GM23338 (cell line): ENCODE results near the gene GRIA1. TPM values are rescaled to one million over a fixed set of nuclear protein-coding genes. Genes with fewer than 3 reads are reported as not detected.

Source experiments
- ATAC-seq: fragments of 200-7000 bp; cut with Tn5 transposase; 3 replicates; pipeline ENCODE4 v1.9.1; 2020
- DNase-seq: peaks from one replicate; pipeline ENCODE4 v3.0.0-alpha.2; 2015; ENCODE audit warnings: low spot score
- H2AFZ ChIP-seq: fragments of 200-600 bp; sonication (generic); 2 replicates; pipeline ENCODE4 v1.8.0; 2016; ENCODE audit warnings: antibody characterized with exemption, mild to moderate bottlenecking, moderate library complexity
- H3F3A ChIP-seq: fragments of 200-600 bp; sonication (generic); replicated peaks from 2 replicates; pipeline ENCODE4 v1.8.0; 2017; ENCODE audit warnings: antibody characterized with exemption, mixed run types, low read depth
- H3K27ac ChIP-seq: fragments of 200-600 bp; sonication (generic); 2 replicates; pipeline ENCODE4 v1.6.1; 2016; ENCODE audit warnings: low read depth
- H3K27me3 ChIP-seq: fragments of 200-600 bp; sonication (generic); 2 replicates; pipeline ENCODE4 v1.8.0; 2016; ENCODE audit warnings: mild to moderate bottlenecking, mixed run types, moderate library complexity; ENCODE audit not compliant: insufficient read depth
- H3K36me3 ChIP-seq: fragments of 200-600 bp; sonication (generic); 2 replicates; pipeline ENCODE4 v1.8.0; 2016; ENCODE audit warnings: mild to moderate bottlenecking; ENCODE audit not compliant: insufficient read depth
- H3K4me1 ChIP-seq: fragments of 200-600 bp; sonication (generic); 2 replicates; pipeline ENCODE4 v1.8.0; 2016; ENCODE audit warnings: mild to moderate bottlenecking, moderate library complexity; ENCODE audit not compliant: insufficient read depth
- H3K4me2 ChIP-seq: fragments of 200-600 bp; sonication (generic); 2 replicates; pipeline ENCODE4 v1.7.1; 2017; ENCODE audit warnings: mixed run types
- H3K4me3 ChIP-seq: fragments of 200-600 bp; sonication (generic); 2 replicates; pipeline ENCODE4 v1.6.1; 2016; ENCODE audit warnings: mixed run types
- H3K79me2 ChIP-seq: fragments of 200-600 bp; sonication (generic); replicated peaks from 2 replicates; pipeline ENCODE4 v1.8.0; 2017; ENCODE audit warnings: mild to moderate bottlenecking; ENCODE audit not compliant: insufficient read depth
- H3K9me2 ChIP-seq: fragments of 200-600 bp; sonication (generic); 2 replicates; pipeline ENCODE4 v1.8.0; 2017; ENCODE audit not compliant: insufficient read depth
- H4K20me1 ChIP-seq: fragments of 200-600 bp; sonication (generic); replicated peaks from 2 replicates; pipeline ENCODE4 v1.8.0; 2017; ENCODE audit warnings: mild to moderate bottlenecking; ENCODE audit not compliant: insufficient read depth
- H3K27ac Mint-ChIP-seq: 2 replicates; pipeline ENCODE4 v1.8.0; 2020; ENCODE audit warnings: inconsistent platforms, mild to moderate bottlenecking, moderate library complexity, mixed read lengths
- H3K27me3 Mint-ChIP-seq: 3 replicates; pipeline ENCODE4 v1.8.0; 2022; ENCODE audit warnings: low read depth, mild to moderate bottlenecking, moderate library complexity, mixed read lengths, inconsistent platforms; ENCODE audit not compliant: insufficient read depth, poor library complexity
- H3K36me3 Mint-ChIP-seq: 3 replicates; pipeline ENCODE4 v1.8.0; 2021; ENCODE audit warnings: low read depth, mild to moderate bottlenecking, inconsistent platforms, moderate library complexity, mixed read lengths
- H3K4me1 Mint-ChIP-seq: 3 replicates; pipeline ENCODE4 v1.8.0; 2020; ENCODE audit warnings: mild to moderate bottlenecking, inconsistent platforms, mixed read lengths
- H3K4me3 Mint-ChIP-seq: 3 replicates; pipeline ENCODE4 v1.8.0; 2021; ENCODE audit warnings: moderate library complexity, mild to moderate bottlenecking, inconsistent platforms, mixed read lengths
- H3K9me3 Mint-ChIP-seq: 3 replicates; pipeline ENCODE4 v1.8.0; 2020; ENCODE audit warnings: moderate library complexity, mild to moderate bottlenecking, inconsistent platforms, mixed read lengths
- CREB1 ChIP-seq: fragments of 250-450 bp; sonication (Bioruptor Pico); IDR thresholded peaks from 2 replicates; pipeline ENCODE4 v1.5.0; 2020; ENCODE audit warnings: low read depth, mild to moderate bottlenecking, moderate library complexity
- CTCF ChIP-seq, 2 experiments: fragments of 200-600 bp in 1 of 2; sonication (generic) in 1 of 2; conservative IDR thresholded peaks; 2 replicates each; pipeline versions ENCODE4 v1.5.1 to v1.6.1; 2016 to 2017; ENCODE audit warnings: antibody characterized with exemption in 2 of 2, low read depth in 2 of 2, mild to moderate bottlenecking in 2 of 2, moderate library complexity in 1 of 2
- EZH2 ChIP-seq: fragments of 200-600 bp; sonication (generic); IDR thresholded peaks from one replicate; pipeline ENCODE4 v1.8.0; 2017; ENCODE audit warnings: antibody characterized with exemption, mild to moderate bottlenecking, low read depth; ENCODE audit not compliant: unreplicated experiment
- EZH2phosphoT487 ChIP-seq: fragments of 200-600 bp; sonication (generic); IDR thresholded peaks from one replicate; pipeline ENCODE4 v1.8.1; 2018; ENCODE audit warnings: antibody characterized with exemption; ENCODE audit not compliant: unreplicated experiment
- JUNB ChIP-seq: IDR thresholded peaks from one replicate; pipeline ENCODE4 v1.6.1; 2016; ENCODE audit warnings: antibody characterized with exemption; ENCODE audit not compliant: unreplicated experiment
- NANOG ChIP-seq: IDR thresholded peaks from 2 replicates; pipeline ENCODE4 v1.6.1; 2016; ENCODE audit warnings: antibody characterized with exemption, borderline replicate concordance
- POLR2AphosphoS5 ChIP-seq: IDR thresholded peaks from 2 replicates; pipeline ENCODE4 v1.6.1; 2016; ENCODE audit warnings: antibody characterized with exemption, low read depth
- REST ChIP-seq: IDR thresholded peaks from one replicate; pipeline ENCODE4 v1.6.1; 2018; ENCODE audit warnings: antibody characterized with exemption; ENCODE audit not compliant: unreplicated experiment
- STAT1 ChIP-seq: IDR thresholded peaks from one replicate; pipeline ENCODE4 v1.6.1; 2016; ENCODE audit warnings: antibody characterized with exemption; ENCODE audit not compliant: unreplicated experiment
- ZNF114 ChIP-seq: fragments of 250-450 bp; sonication (Bioruptor Pico); IDR thresholded peaks from 2 replicates; pipeline ENCODE4 v1.5.0; 2020; ENCODE audit warnings: mild to moderate bottlenecking, moderate library complexity
- ZNF331 ChIP-seq: fragments of 250-450 bp; sonication (Bioruptor Pico); IDR thresholded peaks from 2 replicates; pipeline ENCODE4 v1.5.0; 2020; ENCODE audit warnings: low read depth, mild to moderate bottlenecking, moderate library complexity
- ZNF462 ChIP-seq: fragments of 250-450 bp; sonication (Bioruptor Pico); IDR thresholded peaks from 2 replicates; pipeline ENCODE4 v1.5.0; 2020; ENCODE audit warnings: mild to moderate bottlenecking, moderate library complexity
- polyA plus RNA-seq: library from polyadenylated mRNA; unstranded; fragments of >200 nt; fragmentation: Nextera tagmentation; extraction: Ambion mirVana; gene quantifications from 2 replicates; pipeline ENCODE4 v1.2.1, GENCODE V29; 2016
- total RNA-seq: library from RNA; depleted of rRNA; stranded (reverse); fragments of >200 nt; shearing (Covaris generic); gene quantifications from 2 replicates; pipeline ENCODE4 v1.2.3, GENCODE V29; 2014
- TF ChIP-seq, protein P1 (sequence below): IDR thresholded peaks from 2 replicates; pipeline ENCODE4 v1.6.1; 2016; ENCODE audit warnings: antibody characterized with exemption

GRIA1 gene
- total and polyA plus RNA-seq, 2 experiments from 2014 or later, result 1.0 to 1.7 TPM

DNA sequence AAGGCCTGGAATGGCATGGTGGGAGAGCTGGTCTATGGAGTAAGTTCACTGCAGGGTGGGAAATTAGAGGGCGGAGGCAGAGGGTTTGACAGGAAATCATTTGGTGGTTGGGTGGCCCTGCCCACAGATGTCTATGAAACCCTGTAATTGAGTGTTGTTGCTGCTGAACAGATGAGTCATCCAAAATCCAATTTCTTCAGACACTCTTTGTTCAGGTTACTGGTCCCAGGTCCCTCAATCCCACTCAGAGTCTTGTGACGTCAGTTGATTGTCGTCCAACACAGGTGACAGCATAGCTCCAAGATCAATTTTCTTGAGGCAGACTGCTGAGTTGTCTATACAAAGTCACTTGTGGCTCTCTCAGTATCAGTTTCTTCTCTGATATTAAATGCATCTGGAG, 208.6 kb downstream of the GRIA1 start:
- peaks cover 15% of the 10 kb centered on the region for H3K4me1 Mint-ChIP-seq
- DNase-seq, result no peak
- no peaks in the 10 kb centered on the region for H3F3A ChIP-seq
- H3K79me2 ChIP-seq, result no peaks in the 10 kb centered on the region
- no peak overlapping the region for H3K4me2 ChIP-seq
- H2AFZ ChIP-seq, result no peak overlapping the region
- H3K27ac Mint-ChIP-seq, result no peak overlapping the region
- H3K4me3 ChIP-seq, result no peak overlapping the region
- no peak overlapping the region for H3K4me3 Mint-ChIP-seq
- 0 out of 2 replicates have a peak, but pooled peaks cover 2% of the 10 kb centered on the region for H3K4me1 ChIP-seq
- no peaks in the 10 kb centered on the region for H4K20me1 ChIP-seq
- no peaks in the 10 kb centered on the region for H3K36me3 ChIP-seq
- H3K27me3 Mint-ChIP-seq, result no peaks in the 10 kb centered on the region
- no peaks in the 10 kb centered on the region; the same call in 2 of the 3 replicates for H3K36me3 Mint-ChIP-seq
- no peak for ATAC-seq
- H3K27me3 ChIP-seq, result no peaks in the 10 kb centered on the region
- TF ChIP-seq POLR2AphosphoS5 (no peak), ZNF331 (CRISPR knock-in tag) (no peak), ZNF114 (no peak), CTCF (conservative IDR thresholded peaks at IDR 0.05; ENCODE audit: low read depth in 2 of 2) (no peak), EZH2phosphoT487 (no peak), EZH2 (no peak), NANOG (no peak), REST (no peak), JUNB (no peak), ZNF462 (CRISPR knock-in tag) (no peak), STAT1 (no peak), CREB1 (CRISPR knock-in tag) (no peak)
- TF ChIP-seq, protein P1, sequence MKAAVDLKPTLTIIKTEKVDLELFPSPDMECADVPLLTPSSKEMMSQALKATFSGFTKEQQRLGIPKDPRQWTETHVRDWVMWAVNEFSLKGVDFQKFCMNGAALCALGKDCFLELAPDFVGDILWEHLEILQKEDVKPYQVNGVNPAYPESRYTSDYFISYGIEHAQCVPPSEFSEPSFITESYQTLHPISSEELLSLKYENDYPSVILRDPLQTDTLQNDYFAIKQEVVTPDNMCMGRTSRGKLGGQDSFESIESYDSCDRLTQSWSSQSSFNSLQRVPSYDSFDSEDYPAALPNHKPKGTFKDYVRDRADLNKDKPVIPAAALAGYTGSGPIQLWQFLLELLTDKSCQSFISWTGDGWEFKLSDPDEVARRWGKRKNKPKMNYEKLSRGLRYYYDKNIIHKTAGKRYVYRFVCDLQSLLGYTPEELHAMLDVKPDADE, result no peak
- H3K27ac ChIP-seq, result no peak overlapping the region
- no peaks in the 10 kb centered on the region for H3K9me3 Mint-ChIP-seq
- H3K9me2 ChIP-seq, result peaks cover 6% of the 10 kb centered on the region
